ENCODE data around the gene SH3BGRL3.
"Not testable (repeated sequence)": the region's sequence is repeated elsewhere in the genome, so short reads cannot be mapped to it uniquely, and the experiment has no call there.

The SH3BGRL3 gene

DNA sequence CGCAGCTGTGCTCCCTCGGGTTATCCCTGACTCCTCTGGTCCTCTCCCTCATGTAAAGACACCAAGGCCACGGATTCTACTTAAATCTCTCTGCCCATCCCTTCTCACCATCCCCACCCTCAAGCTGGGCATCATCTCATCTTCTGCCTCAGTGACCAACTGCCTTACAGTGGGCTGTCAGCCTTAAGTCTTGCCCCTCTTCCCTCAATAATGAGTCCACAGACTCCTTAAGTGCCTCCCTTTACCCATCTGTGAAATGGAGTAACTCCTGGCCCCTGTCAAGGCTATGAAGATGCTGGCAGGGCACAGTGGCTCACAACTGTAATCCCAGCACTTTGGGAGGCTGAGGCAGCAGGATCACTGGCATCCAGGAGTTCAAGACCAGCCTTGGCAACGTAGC is 12.1 kb downstream of the SH3BGRL3 start:
- DNase-seq: no peak

- not testable (repeated sequence) for DNase-seq
Observed at GRCh38 chr1:26292735-26293134, 12.8 kb downstream of the SH3BGRL3 start.

GRCh38 chr1:26293911-26294463 is 14.1 kb downstream of the SH3BGRL3 start:
- DNase-seq: no peak

DNA sequence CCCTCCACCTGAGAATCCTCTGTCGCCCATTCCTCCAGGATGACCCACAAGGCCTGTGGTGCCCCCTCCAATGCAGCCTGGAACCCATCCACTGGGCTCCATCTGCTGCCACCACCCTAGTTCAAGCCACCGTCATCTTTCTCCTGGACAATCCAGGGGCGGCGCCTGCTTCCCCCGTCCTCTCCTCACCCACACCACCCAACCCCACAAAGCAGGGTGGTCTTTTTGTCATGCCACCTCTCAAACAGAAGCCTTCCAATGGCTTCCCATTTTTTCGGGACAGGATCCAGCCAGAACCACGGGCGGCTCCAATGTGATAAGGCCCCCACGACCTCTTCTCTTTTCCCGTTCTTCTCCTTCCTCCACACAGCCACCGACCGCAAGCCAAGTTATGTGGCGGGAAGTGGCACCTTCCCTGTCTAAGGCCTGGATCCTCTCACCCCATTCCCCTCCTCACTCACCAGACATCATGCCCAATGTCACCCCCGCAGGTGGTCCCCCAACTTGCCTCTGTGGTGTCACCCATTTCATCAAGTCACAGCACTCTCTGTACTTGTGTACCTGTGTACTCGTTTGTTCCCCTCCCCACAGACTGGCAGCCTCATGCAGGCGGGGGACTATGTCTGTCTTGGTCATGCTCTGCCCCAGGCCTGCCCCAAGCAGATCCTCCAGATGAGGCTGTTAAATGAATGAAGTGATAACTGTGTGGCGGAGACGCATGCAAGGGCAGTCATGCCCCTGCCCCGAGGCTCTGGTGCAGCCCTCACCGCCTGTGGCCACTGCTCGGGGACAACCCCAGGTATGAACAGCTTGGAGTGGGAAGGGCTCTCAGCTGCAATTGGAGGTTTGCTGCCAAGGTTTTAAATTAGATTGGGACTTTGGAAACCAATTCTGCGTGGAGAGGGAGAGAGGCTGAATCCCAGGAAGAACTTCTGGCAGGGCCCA is 15.6 kb downstream of the SH3BGRL3 start:
- no peak for DNase-seq

DNA sequence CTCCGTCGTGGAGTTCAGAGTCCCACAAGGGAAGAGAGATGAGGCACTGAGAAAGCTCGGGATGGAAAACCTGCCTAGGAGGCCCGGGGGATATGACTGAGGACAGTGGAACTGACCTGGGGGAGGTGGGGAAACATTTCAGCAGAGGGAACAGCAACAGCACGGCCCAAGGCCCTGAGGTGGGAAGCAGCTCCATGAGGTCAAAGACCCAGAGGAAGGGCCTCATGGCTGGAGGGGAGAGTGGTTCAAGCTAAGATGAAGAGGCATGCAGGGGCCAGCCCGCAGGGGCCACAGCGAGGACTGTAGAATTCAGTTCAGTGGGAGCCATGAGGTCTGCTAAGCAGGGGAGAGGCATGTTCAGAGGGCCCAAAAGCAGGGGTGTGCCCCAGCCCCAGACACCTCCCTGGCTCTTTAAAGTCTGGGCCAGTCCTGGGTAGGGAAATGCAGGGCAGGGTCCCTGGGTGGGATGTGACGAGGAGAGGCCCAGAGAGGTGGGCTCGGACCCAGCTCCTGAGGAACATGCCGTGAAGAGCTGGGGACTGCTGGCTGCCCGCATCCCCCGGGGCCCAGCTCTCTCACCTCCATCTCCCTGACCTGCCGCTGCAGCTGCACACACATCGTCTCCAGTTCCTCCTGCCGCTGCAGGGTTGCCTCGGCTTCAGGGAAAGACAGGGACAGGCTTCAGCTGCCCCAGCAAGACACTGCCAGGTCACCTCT is 16.6 kb downstream of the SH3BGRL3 start:
- no peak for DNase-seq

- DNase-seq: no peak
Observed at GRCh38 chr1:26297057-26297790, 17.3 kb downstream of the SH3BGRL3 start.

- DNase-seq: no peak
Observed at GRCh38 chr1:26297791-26298124, 17.9 kb downstream of the SH3BGRL3 start.

GRCh38 chr1:26300578-26301275 is 20.8 kb downstream of the SH3BGRL3 start:
- DNase-seq: no peak

- no peak for DNase-seq
Observed at GRCh38 chr1:26302733-26303405, 23.0 kb downstream of the SH3BGRL3 start.

DNA sequence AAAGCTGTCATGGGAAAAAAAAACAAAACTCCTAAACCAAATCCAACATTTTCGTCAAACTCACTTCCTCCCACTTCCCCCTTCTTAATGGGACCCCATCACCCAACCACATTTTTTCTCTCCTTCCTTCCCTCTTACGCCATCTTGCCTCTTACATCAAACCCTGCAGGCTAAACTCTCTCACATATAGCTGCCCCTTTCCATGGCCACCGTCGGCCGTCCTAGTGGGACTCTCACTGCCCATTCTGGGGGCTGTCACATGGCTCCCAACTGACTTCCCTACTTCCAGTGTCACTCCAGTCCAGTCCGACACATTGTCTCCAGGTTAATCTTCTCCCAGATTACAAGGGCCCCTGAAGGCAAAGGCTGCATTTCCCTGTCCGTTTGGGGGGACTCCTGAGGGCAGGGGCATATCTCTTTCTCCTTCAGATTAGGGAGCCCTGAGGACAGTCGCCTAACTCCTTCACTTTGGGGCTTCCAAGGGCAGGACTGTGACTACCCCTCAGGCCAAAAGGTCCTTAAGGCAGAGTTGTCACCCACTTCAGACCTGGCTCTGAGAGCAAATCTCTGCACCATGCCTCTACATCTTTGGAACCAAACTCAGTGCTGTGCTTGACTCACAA is 25.9 kb downstream of the SH3BGRL3 start:
- DNase-seq: no peak

DNA sequence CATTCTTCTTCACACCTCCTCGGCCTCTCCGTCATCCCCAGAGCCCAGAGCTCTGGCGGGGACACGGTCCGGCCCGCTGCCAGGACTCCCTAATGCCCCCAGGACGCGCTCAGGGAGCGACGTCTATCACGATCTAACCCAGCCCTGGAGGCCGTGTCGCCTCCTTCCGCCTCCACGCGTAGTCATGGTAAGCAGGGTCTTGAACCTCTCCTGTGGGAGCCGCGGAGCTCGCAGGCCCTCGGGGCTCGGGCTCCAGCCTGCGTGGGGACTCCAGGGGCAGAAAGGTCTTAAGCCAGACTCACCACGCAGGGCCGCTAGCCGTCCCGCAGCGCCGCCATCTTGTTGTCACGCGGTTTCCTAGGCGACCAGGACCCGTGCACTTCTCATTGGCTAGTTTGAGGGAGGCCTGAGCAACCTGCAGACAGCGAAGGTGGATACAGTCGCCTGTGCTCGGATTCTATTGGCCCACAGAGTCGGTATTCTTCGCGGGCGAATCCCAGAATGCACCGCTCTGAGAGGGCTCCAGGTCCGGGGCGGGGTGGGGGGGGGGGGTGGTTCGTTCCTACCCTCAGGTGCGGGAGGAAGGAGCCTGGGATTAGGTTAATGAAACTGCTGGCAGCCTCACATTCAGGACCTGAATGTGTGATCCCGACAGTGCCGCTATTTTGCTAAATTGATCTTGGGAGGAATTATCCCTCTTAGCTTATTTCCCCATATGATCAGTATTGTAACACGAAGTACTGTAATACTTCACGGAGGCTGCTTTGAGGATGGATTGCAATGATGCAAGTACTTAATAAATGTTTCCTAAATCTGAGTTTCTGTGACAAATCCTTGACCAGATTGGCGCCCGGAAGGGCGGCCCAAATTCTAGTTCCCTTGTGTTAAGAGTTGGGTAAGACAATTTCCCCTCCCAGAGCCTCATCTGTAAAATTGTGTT is 26.7 kb downstream of the SH3BGRL3 start, which contains the start of gene UBXN11:
Gene UBXN11 (minus strand): TSS at position 347 of the 940 bp plus-strand sequence. CDS start 3,753 bp downstream, outside the sequence.
- peak; percentile 88 for DNase-seq

GRCh38 chr1:26307363-26307781 is 27.5 kb downstream of the SH3BGRL3 start:
- DNase-seq: no peak

DNA sequence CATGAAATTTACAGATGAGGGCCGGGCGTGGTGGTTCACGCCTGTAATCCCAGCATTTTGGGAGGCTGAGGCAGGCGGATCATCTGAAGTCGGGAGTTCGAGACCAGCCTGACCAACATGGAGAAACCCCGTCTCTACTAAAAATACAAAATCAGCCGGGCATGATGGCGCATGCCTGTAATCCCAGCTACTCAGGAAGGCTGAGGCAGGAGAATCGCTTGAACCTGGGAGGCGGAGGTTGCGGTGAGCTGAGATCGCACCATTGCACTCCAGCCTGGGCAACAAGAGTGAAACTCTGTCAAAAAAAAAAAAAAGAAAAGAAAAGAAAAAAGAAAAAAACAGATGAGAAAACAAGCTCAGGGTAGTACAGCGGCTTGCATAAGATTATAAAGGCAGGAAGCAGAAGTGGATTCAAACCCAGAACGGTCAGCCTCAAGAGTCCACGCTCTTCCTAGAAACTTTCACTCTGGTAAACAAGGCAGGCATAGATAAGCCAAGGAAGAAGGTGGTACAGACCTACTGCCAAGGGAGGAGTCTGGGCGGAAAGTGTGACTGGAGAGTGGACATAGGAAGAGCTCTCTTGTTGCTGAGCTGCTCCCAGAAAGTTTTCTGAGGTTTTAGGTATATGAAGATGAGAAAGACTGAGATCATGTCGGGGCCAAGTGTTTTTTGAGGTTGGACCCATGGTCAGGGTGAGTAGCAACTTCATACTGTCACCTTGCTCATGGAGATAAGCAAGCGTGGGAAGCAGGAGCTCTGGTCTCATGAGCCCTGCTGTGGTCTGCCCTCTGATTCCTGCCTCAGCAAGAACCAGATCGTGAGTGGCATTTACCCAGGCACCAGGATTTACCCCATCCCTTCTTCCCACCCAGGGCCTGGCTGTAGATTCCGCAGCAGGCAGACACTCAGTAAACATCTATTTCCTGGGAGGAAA is 28.3 kb downstream of the SH3BGRL3 start:
- not testable (repeated sequence) for DNase-seq

GRCh38 chr1:26314501-26314900 is 34.6 kb downstream of the SH3BGRL3 start:
- no peak for DNase-seq

- no peak for DNase-seq
Observed at GRCh38 chr1:26315874-26316850, 36.3 kb downstream of the SH3BGRL3 start.

GRCh38 chr1:26317146-26317545 is 37.3 kb downstream of the SH3BGRL3 start:
- no peak for DNase-seq

- DNase-seq: peak; percentile 61
Observed at GRCh38 chr1:26317612-26318337, 37.9 kb downstream of the SH3BGRL3 start, which contains the start of gene CD52. TSS of gene CD52 (plus strand) at chr1:26317958. CDS start at chr1:26318018, 60 bp downstream.

Data from stimulated activated CD4-positive, alpha-beta T cell treated with anti-CD3 and anti-CD28 coated beads, Interleukin-4, amount 100 ng/mL, for 1 hour (primary cell).